GM21515 (cell line): Measurements from ENCODE around the gene TCF7L1.

Experiments used
- ATAC-seq: cut with Tn5 transposase; IDR thresholded peaks from one replicate; pipeline ENCODE4 v1.9.1; 2021; ENCODE audit not compliant: unreplicated experiment

The TCF7L1 gene

DNA sequence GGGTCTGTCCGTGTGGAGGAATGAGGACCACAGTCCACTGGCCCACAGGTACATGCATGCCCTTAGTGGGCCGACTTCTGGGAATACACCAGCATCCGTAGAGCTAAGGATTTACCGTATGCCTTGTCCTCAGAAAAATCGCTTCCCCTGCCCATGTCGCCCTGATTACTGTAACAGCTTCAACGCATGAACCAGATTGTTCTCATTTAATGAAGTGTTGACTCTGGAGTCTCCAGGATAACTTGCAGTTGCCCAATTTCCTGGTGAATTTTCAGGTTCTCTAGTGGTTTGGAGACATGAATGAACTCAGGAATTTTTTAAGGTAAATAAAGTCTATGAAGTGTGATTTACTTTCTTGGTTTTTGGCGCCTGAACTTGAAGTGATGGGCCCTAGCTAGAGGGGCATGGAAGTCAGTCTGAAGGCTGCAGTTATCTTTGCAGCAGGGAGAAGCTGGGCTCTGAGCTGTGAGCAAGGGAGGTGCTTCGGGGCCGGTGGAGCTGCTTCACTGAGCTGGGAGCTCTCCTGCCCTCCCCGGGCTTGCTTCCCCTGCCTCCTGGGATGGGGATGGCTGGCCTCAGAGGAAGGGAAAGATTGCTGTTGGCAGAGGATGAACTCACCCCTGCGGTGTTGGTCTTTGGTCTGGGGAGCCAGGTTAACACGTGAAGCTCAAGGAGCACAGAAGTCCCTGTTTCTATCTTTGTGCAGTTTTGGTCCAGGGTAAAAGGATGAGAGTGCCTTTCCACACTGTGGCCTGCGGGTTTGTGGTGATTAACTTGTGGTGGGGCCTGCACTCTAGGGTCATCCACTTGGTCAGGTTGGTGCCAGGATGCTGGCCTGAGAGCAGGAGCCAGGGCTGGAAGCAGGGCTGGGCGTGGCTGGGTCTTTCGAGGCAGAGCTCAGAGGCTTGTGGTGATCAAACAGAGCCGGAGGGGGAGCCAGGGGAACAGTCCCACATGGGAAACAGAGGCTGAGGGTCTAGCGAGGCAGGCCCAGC lies 28.1 kb downstream of the TCF7L1 start:
- ATAC-seq = no peak

DNA sequence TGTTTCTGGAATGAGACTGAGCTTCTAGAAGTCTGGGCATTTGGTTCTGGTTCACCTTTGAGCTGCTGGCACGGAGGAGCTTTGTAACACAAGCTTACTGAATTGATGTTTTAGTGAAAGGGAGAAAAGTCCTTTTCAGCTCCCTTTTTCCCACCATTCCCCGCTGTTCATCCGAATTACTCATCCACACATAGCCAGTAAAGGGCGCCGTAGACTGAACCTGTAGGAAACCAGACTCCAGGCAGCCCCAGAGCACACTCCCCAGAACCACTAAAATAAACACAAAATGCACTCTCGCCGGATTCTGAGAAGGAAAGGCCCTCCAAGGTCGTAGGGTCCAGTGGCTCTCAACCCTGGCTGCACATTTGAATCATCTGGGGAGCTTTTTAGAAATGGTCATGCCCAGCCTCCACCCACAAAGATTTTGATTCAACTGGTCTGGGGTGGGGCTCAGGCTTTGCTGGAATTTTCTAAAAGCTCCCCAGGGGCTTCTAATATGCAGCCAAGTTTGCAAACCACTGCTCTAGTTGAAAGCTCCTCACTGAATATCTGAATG lies 29.6 kb downstream of the TCF7L1 start:
- ATAC-seq = no peak

DNA sequence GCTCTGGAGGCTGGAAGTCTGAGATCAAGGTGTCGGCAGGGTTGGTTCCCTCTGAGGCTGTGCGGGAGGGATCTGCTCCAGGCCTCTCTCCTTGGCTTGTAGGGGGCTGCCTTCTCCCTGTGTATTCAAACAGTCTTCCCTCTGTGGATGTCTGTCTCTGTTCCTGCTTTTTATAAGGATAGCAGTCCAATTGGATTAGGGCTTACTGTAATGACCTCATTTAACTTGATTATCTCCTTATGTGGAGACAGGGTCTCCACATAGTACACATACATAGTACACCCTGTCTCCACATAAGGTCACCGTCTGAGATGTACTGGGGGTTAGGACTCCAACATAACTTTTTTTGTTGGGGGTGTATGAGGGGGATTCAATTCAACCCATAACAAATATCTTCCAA lies 30.5 kb downstream of the TCF7L1 start:
- no peak for ATAC-seq

DNA sequence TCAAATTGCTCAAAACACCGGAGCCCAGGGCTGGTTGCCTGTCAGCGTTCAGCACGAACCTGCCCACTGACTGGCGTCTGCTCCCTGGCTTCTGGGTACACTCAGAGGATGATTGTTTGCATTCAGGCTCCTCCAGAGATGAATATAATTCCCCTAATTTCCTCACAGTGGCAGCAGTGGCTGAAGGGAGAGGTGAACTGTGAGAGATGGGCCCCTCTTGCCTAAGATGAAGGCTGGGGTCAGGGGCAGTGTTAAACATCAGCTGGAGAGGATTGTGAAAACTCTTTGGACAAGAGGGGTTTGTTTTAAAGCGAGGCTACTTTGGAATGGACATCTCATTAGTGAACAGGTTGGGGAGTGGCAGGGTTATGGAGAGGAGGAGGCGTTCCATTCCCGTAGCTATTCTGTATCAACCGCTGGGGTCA lies 31.0 kb downstream of the TCF7L1 start:
- ATAC-seq = no peak

DNA sequence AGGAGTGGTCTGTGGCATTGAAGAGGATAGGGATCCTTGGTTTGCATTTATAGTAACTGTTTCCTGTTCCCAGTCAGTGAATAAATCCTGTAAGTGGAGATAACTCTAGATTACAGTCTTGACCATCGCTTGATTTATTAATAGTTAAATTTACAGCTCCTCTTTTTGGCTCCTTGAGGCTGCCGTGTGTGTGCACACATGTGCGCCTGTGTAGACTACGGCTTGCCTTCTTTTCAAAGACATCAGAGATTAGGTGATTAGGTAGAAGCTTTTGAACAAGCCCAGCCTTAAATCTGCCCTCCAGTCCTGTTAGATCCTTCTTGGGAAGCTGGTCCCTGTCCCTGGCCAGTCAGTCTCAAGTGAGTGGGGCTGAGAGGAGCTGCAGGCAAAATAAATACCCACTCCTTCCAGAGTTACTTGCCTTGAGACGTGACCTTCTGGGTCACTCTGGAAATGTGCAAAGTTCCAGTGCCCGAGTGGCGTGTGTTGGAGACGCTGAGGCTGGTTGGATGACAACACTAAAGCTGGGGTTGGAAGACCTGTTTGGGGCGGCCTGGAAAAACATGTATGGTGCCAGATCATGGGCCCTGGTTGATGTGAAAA lies 32.0 kb downstream of the TCF7L1 start:
- ATAC-seq = no peak

DNA sequence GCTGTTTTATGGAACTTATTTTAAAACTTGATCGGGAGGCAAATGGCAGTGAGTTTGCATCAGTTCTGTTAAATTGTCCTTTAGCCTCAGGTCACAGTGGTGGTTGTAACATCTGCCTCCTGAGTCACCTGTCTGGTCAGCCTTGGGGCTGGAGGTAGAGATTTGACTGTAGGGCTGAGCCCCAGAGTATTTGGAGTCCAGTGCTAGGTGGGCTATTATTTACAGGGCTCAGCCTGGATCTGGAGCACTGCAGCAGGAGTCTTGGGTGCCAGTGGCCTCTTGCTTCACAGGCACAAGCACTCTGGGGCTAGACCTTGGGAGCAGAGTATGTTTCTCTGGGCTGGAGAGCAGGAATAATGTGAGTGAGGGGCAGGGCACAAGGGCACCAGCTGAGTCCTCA lies 32.8 kb downstream of the TCF7L1 start:
- ATAC-seq = no peak

DNA sequence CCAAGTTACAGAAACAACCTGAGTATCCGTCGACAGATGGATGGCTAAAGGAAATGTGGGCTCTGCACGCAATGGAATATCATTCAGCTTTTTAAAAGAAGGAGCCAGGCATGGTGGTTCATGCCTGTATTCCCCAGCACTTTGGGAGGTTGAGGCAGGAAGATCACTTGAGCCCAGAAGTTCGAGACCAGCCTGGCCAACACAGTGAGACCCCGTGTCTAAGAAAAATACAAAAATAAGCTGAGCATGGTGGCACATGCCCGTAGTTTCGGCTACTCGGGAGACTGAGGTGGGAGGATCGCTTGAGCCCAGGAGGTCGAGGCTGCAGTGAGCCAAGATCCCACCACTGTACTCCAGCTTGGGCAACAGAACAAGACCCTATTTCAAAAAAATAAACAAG lies 34.3 kb downstream of the TCF7L1 start:
- ATAC-seq = no peak

DNA sequence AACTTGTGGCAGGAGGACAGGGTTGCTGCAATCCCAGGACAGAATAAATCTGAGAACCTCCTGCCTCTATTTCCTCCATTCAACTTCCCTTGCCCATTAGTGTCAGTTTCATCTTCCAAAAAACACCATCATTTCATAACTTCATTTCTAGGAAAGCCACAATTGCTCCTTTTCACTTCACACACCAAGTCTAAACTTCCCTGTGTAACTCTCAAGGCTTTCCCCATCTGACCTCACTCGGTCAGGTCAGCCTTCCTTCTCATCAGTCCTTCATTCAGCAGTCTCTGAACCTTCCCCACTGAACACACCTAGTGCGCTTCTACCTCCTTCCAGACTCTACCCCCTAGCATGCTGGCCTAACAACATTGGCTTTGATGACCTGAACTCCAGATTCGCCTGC lies 35.8 kb downstream of the TCF7L1 start:
- no peak for ATAC-seq

DNA sequence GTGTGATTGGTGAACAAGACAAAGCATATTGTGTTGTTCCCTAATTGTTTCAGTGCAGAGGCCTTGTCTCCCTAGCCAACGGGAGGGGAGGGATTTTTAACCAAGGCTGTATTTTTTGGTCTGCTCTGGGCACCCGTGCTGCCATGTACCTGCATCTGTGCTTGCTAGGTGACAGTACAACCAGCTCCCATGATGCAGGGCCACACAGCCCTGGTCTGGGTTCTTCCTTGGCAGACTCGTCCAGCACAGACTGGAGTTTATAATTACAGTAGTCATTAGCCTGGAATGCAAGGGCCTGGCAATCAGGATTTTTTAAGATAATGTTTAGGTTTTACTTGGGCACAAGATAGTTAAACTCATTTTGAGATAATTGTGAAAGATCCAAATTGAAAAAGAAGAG lies 36.4 kb downstream of the TCF7L1 start:
- ATAC-seq = no peak

DNA sequence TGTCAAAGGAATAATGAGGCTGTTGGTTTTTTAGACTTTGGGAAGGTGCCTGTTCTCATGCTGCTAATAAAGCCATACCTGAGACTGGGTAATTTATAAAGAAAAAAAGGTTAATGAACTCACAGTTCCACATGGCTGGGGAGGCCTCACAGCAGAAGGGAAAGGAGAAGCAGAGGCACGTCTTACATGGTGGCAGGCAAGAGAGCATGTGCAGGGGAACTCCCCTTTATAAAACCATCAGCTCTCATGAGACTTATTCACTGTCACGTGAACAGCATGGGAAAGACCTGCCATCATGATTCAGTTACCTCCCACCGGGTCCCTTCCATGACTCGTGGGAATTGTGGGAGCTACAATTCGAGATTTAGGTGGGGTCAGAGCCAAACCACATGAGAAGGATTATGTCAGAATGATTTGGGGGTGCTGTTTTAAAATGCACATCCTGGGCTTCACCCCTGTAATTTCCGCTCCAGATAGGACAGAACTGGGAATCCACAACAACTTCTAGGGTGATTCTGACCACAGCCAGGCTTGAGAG lies 37.8 kb downstream of the TCF7L1 start:
- ATAC-seq = no peak

DNA sequence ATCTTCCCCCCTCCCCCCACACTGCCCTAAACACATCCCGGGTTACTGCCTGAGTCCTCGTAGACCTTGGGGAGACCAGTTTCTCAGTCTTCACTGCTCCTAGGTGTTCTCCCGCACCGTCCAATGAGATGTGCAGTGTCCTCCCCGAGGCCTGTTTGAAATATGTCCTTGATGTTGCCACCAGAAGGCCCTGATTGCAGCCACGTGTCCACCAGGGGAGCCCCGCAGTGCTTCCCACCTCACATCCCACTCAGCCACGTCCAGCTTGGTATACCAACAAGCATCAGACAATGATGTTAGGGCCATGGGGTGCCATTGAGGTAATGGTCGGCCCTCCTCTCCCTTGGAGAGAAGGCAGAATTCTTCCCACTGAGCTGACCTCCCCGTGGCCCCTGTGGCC lies 38.7 kb downstream of the TCF7L1 start:
- ATAC-seq = no peak

DNA sequence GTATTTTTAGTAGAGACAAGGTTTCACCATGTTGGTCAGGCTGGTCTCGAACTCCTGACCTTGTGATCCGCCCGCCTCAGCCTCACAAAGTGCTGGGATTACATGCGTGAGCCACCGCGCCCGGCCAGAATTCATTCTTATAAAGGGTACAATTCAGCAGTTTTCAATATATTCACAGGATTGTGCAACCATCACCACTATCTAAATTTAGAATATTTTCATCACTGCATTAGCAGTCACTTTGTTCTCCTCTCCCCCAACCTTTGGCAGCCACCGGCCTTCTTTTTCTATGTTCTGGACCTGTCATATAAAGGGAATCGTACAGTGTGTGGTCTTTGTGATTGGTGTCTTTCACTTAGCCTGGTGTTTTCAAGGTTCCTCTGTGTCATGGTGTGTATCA lies 40.7 kb downstream of the TCF7L1 start:
- no peak for ATAC-seq

DNA sequence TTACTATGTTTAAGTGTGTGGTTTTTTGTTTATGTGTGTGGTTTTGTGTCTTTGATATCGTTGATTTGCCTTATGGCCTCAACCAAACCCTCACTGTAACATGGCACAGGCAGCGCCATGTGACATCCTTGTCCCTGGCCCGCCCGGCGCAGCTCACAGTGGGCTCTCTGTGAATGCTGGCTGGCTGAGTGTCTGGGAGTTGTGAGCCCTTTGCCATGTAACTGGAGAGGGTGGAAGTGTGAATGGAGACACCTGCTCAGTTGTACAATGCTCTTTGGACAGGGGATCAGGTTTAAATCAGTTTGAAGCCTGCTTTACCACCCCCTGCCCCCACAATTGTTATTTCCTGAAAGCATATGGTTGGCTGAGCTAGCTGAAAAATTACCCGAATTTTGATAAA lies 41.8 kb downstream of the TCF7L1 start:
- no peak for ATAC-seq

DNA sequence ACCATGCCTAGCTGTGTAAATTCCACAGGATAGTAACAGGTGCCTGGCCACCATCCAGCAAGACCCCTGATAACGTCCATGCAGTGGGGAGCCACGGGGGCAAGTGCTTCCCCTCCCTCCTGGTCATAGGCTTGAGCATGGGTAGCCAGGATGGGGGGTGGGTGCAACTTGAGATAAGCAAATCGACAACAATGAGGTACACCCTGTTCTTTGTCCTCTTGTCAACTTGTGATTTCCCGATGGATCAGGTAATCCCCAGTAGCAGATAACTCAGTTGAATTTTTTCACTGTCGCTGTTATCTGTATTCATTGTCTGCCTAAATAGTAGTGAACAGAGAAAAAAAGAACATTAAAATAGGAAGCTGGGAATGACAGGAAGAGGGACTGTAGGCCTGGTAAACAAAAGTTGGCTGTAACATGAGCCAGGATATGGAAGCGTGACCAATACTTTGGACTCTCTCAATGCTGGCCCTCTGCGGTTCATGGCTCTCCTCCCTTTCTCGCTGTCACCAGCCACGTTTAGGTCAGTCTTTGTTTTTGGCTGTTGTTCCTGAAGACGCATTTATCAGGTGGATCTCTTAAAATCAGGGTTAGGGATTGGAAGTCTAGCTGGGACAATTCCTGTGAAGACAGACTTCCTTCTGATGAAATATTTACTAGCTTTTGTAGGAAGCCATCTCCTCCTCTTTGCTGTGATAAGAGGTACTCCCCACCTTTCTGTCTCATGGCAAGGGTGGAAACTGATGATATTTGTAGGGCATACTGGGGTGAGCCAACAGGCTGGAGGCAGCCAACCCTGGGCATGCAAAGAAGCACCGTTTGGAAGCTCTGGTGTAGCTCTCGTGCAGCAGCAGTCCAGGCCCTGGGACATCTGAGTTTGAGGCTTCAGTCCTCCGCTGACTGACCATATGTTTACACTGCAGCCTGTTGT lies 42.4 kb downstream of the TCF7L1 start:
- no peak for ATAC-seq

DNA sequence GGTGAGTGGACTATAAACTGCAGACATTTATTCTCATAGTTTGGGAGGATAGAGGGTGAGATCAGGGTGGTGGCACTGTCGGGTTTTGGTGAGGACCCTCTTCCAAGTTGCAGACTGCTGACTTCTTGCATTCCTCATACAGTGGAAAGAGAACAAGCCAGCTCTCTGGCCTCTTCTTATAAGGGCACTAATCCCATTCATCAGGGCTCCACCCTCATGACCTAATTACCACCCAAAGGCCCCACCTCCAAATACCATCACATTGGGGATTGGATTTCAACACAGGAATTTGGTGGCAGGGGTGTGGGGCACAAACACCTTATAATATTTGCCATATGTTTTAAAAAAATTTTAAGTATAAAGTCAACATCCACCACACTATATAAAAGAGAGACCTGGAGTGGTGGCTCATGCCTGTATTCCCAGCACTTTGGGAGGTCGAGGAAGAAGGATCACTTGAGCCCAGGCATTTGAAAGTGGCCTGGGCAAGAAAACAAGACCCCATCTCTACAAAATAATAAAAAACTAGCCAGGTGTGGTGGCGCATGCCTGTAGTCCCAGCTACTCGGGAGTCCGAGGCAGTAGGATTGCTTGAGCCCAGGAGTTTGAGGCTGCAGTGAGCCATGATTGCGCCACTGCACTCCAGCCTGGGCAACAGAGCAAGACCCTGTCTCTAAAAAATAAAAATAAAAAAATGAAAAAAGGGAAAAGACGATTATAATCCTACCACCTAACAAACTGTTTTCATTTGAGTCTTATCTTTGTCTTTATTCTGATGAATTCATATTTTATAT lies 44.0 kb downstream of the TCF7L1 start:
- ATAC-seq = no peak

DNA sequence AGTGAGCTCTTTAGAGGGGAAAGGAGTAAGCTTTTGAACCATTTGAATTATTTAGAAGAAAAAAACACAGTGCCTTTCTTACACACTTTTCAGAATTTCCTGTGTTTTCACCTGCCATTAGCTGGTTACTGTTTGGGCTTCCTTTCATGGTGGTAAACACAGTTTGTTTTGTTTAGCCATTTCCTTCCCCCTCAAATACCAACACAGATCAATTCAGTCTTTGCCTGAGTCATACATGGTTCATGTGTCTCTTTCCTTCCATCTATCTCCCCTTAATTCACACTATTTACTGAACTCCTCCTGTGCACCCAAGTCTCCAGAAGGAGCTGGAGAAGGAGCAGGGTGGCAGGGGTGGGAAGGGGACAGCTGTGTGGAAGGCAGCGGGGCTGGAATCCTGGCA lies 45.0 kb downstream of the TCF7L1 start:
- ATAC-seq = no peak

DNA sequence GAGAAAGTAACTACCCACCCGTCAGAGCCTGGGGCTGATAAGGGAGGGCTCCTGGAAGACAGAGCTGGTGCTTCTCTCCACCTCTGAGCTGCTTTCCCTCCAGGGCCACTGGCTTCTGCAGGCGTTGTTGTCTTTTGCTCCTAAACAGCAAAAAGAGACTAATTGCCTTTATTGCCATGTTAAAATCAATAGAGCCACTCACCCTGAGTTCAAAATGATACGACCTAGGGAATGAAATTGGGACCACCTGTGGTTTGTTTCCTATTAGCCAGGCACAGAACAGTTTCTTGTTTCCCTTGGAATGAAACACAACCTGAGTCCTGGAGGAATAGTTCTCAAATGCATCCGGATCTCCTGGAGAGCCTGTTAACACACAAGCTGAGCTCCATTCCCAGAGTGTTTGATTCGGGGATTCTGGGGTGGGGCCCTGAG lies 45.8 kb downstream of the TCF7L1 start:
- ATAC-seq = no peak

DNA sequence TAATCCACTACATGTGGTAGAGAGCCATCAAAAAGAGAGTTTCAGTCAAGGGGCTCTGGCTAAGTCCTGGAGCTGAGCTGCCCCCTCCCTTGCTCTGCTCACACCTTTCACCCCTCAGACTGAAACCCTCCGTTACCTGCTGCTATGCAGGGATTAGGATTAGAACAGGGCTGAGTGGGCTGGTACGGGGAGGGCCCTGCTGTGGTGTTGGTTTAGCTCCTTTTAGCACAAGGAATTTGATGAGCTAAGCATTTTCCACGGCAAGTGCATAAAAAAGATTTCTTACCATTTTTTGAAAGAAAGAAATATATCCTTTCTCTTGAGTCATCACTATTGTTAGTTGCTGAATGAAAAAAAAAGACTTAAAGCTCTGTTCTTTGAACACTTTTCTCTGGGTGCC lies 46.3 kb downstream of the TCF7L1 start:
- ATAC-seq = no peak

DNA sequence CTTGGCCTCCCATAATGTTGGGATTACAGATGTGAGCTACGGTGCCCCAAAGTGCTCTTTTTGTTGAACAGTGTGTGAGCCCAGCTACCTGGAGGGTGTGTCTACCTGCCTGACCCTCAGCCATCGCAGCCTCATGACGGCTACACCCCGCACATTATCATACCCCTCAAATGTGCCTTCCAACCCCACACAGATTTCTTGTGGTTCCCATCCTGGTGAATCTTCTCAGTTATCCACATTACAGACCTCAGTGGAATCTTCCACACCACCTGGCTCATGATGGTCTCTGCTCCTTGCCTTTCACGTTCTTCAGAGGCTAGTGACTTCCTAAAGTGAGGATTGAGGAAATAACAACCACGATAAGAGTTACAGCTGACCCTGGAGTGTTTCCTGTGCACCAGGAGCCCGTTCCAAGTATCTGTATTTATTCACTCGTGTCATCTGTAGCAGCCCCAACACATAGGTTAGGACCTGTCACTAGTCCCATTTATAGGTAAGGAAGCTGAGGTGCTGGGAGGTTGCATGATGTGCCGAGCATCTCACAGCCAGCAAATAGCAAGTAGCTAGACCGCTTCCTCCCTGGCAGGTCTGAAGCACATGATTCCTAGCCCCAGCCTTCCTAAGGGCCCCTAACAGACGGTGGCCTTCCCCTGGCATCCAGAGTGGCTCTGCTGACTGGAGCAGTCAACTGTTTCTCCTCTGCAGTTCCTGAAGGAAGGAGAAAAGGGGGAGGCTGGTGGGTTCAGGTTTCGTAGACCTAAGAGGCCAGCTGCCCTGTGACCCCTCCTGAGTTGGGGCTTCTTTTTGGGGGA lies 47.3 kb downstream of the TCF7L1 start:
- no peak for ATAC-seq
